BJ (cell line): ENCODE data around the gene FAM168A. TPM values are rescaled to one million over a fixed set of nuclear protein-coding genes. Genes with fewer than 3 reads are reported as not detected.
A peak's percentile ranks its signal among the peaks of the same experiment; 100 is the strongest.
"Not testable (repeated sequence)": the region's sequence is repeated elsewhere in the genome, so short reads cannot be mapped to it uniquely, and the experiment has no call there.

Source experiments
- CTCF ChIA-PET: fragments of 350-600 bp; formaldehyde crosslinking; extraction: SDS; loops from one replicate; lab custom pipeline; 2021; ENCODE audit warnings: antibody characterized with exemption, inconsistent platforms; lab: Yijun Ruan, JAX
- POLR2A ChIA-PET: fragments of 300-600 bp; sonication (Branson Sonifier 250); formaldehyde crosslinking; extraction: SDS; loops from one replicate; lab custom pipeline; 2021; ENCODE audit warnings: antibody characterized with exemption; lab: Charles Lee
- DNase-seq: peaks from one replicate; pipeline ENCODE4 v3.0.0-alpha.2; 2011; ENCODE audit warnings: low read depth
- H3K27me3 ChIP-seq: 2 replicates; pipeline ENCODE4 v1.6.0; 2011; ENCODE audit warnings: low read length; ENCODE audit not compliant: control insufficient read depth, insufficient read depth
- H3K36me3 ChIP-seq: 2 replicates; pipeline ENCODE4 v1.5.1; 2011; ENCODE audit warnings: low read length; ENCODE audit not compliant: control insufficient read depth, insufficient read depth
- H3K4me3 ChIP-seq: 2 replicates; pipeline ENCODE4 v1.5.1; 2011; ENCODE audit warnings: low read depth, mild to moderate bottlenecking, control low read depth, low read length
- polyA plus RNA-seq: library from polyadenylated mRNA; depleted of rRNA; stranded (reverse); fragments of >200 nt; gene quantifications from 2 replicates; pipeline ENCODE4 v1.2.3, GENCODE V29; 2011
- TF ChIP-seq, protein P1 (sequence below): IDR thresholded peaks from 2 replicates; pipeline ENCODE4 v1.5.1; 2011; ENCODE audit warnings: low read depth, mild to moderate bottlenecking, control low read depth, inconsistent platforms, low read length, moderate library complexity; ENCODE audit not compliant: insufficient read depth

Gene FAM168A
- polyA plus RNA-seq, 1 experiment: 19.1 TPM

DNA sequence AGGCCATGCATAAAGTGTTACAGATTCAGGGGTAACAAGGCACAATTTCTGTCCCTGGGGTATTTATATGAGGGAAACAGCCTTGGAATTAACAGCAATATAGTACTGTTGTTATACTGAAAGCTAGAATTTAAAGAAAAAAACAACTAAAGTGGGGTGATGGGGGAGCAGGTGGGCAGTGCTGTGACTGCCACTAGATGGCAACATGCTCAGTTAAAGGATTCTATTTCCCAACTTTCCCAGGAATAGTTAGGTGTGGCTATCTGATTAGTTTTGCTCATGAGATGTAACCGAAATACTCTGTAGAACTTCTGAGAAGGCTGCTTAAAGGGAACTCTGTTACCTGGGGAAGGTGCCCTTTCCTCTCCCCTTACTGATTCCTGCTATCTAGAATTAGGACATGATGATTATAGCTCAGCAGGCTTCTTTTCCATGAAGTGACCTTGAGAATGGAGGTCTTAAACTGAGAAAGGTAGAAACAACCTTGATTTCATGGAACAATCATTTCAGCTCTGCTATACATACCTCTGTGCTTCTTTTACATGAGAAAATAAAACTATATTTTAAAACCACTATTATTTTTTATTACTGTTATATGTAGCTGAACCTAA, 119.1 kb downstream of the FAM168A start:
- H3K36me3 ChIP-seq: no peaks in the 10 kb centered on the region
- no peak for DNase-seq
- no peaks in the 10 kb centered on the region for H3K27me3 ChIP-seq
- TF ChIP-seq, protein P1, sequence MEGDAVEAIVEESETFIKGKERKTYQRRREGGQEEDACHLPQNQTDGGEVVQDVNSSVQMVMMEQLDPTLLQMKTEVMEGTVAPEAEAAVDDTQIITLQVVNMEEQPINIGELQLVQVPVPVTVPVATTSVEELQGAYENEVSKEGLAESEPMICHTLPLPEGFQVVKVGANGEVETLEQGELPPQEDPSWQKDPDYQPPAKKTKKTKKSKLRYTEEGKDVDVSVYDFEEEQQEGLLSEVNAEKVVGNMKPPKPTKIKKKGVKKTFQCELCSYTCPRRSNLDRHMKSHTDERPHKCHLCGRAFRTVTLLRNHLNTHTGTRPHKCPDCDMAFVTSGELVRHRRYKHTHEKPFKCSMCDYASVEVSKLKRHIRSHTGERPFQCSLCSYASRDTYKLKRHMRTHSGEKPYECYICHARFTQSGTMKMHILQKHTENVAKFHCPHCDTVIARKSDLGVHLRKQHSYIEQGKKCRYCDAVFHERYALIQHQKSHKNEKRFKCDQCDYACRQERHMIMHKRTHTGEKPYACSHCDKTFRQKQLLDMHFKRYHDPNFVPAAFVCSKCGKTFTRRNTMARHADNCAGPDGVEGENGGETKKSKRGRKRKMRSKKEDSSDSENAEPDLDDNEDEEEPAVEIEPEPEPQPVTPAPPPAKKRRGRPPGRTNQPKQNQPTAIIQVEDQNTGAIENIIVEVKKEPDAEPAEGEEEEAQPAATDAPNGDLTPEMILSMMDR: peak; percentile 92
- H3K4me3 ChIP-seq: no peak overlapping the region
- ChIA-PET POLR2A (no interaction called here), CTCF (interaction anchor here (0.6 to 3.1 kb wide), 30 partner anchors 8 to 454 kb away, joined by 3 to 32 read pairs (median 4); no protein-coding TSS in a partner anchor)

DNA sequence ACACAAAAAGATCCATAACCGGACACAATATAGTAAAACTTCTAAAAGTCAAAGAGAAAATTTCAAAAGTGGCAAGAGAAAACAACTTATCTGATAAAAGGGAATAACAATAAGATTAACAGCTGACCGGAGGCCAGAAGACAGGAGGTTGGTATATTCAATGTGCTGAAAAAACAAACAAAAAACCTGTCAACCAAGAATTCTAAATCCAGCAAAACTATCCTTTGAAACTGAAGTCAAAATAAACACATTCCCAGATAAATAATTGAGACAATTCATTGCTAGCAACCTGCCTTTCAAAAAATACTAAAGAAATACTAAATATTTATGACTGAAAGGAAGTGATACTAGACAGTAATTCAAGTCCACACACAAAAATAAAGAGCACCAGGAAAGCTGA, 120.4 kb downstream of the FAM168A start:
- no peaks in the 10 kb centered on the region for H3K36me3 ChIP-seq
- TF ChIP-seq, protein P1: no peak
- H3K27me3 ChIP-seq: no peaks in the 10 kb centered on the region
- POLR2A ChIA-PET: no interaction called here
- H3K4me3 ChIP-seq: no peak overlapping the region
- CTCF ChIA-PET: interaction anchor here (1.3 to 3.1 kb wide), 4 partner anchors 9 to 184 kb away, joined by 5 to 25 read pairs (median 6); no protein-coding TSS in a partner anchor
- no peak for DNase-seq

DNA sequence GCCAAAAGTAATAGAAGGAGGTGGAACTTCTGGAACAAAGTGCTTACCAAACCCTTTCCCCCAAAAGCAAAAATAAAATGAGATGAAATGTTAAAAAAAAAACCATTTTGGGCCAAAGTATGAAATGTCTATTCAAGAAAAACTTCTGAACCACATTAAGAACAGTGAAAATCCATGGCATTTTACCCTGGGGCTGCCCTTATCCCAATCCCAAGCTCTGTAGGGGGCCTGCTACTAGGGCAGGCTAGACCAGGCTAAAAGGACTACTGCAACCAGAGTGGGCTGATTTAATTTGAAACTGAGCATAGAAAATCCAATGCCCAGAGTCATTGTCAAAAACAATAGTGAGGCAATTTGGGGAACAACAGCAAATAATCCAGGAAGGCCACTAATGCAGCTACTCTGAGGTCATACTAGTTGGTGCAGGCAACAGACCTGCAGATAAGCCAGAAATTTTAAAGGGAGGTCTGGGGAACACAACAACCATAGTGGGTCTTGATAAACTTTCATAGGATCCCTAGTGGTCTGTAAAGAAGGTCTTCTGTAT, 122.3 kb downstream of the FAM168A start:
- CTCF ChIA-PET: interaction anchor here (0.8 kb wide), 1 partner anchor 9 kb away, joined by 3 read pairs; no protein-coding TSS in a partner anchor
- POLR2A ChIA-PET: no interaction called here
- TF ChIP-seq, protein P1: no peak
- no peaks in the 10 kb centered on the region for H3K36me3 ChIP-seq
- no peak overlapping the region for H3K4me3 ChIP-seq
- DNase-seq: no peak
- H3K27me3 ChIP-seq: no peaks in the 10 kb centered on the region

DNA sequence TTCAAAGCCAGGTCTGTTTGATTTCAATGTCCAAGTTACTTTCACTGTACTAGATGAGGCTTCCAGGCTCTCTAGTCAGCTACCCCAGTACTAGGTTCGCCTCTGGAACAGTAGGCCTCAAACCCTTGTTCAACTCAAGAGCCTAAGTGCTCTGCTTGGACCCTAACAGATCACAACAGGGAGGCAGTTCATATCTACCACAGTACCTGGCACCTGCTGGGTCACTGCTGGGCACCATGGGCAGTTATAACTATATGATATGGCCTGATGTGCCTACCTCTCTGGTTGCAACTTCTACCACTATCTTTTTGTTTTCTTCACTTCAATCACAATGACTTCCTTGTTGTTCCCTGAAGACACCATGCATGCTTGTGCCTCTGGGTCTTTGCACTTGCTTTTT, 124.7 kb downstream of the FAM168A start:
- POLR2A ChIA-PET: no interaction called here
- Histone ChIP-seq H3K36me3 (no peaks in the 10 kb centered on the region), H3K4me3 (no peak overlapping the region), H3K27me3 (no peaks in the 10 kb centered on the region)
- no peak for DNase-seq
- CTCF ChIA-PET: interaction anchor here (0.7 kb wide), 1 partner anchor 14 kb away, joined by 3 read pairs; no protein-coding TSS in a partner anchor
- TF ChIP-seq, protein P1: no peak

DNA sequence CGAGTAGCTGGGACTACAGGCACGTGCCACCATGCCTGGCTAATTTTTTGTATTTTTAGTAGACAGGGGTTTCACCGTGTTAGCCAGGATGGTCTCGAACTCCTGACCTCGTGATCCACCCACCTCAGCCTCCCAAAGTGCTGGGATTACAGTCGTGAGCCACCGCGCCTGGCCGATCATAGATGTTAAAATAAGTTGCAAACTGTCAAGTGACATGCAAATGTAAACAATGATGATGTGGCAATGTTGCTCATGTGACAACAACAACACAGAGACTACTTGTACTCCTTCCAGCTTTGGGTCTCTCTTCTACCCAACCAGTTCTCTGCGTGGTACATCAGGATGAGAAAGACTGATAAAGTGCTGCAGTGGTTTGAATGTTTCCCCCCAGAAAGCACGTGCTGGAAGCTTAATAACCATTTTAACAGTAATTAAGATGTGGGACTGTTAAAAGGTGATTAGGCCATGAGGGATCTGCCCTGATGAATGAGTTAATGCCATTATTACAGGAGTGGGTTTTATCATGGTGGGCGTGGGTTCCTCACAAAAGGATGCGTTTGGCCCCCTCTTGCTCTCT, 127.8 kb downstream of the FAM168A start:
- CTCF ChIA-PET: interaction anchor here (0.8 to 3.3 kb wide), 3 partner anchors 9 to 191 kb away, joined by 3 to 23 read pairs (median 3); no protein-coding TSS in a partner anchor
- POLR2A ChIA-PET, H3K36me3 ChIP-seq, H3K27me3 ChIP-seq, H3K4me3 ChIP-seq, DNase-seq: not testable (repeated sequence)
